ENCODE results near the gene RPL35.

- no peak for TF ChIP-seq CTCF (IDR thresholded peaks at IDR 0.05)
- no peak for TF ChIP-seq POLR2A (IDR thresholded peaks at IDR 0.05)
These were observed 47.6 kb downstream of the RPL35 start for GRCh38 chr9:124814164-124814535.
